Measurements from ENCODE around the gene LACC1. TPM values are rescaled to one million over a fixed set of nuclear protein-coding genes. Genes with fewer than 3 reads are reported as not detected.

Gene LACC1
- total RNA-seq, 1 donor = 21.0 TPM

- Histone ChIP-seq H3K27ac (ENCODE audit: low read depth, low read length) (no peak overlapping the region), H4K20me1 (ENCODE audit: insufficient read depth, low read length) (no peaks in the 10 kb centered on the region), H3K27me3 (ENCODE audit: insufficient read depth, low read length) (no peaks in the 10 kb centered on the region), H3K79me2 (ENCODE audit: insufficient read depth, low read length) (no peaks in the 10 kb centered on the region), H3K4me2 (ENCODE audit: insufficient read depth, low read length) (no peak overlapping the region), H2AFZ (ENCODE audit: low read length) (no peak overlapping the region), H3K4me1 (ENCODE audit: insufficient read depth, low read length) (no peaks in the 10 kb centered on the region), H3K4me3 (ENCODE audit: insufficient read depth, low read length) (no peak overlapping the region), H3K36me3 (ENCODE audit: insufficient read depth, low read length) (no peaks in the 10 kb centered on the region), H3K9me3 (ENCODE audit: low read depth, low read length) (no peaks in the 10 kb centered on the region)
- no peak for DNase-seq (ENCODE audit: insufficient read length, low spot score, missing footprints)
- TF ChIP-seq CTCF (IDR thresholded peaks at IDR 0.05; ENCODE audit: extremely low read depth, low read depth, low read length) = no peak
Measured at GRCh38 chr13:43895940-43896339, 16.2 kb downstream of the LACC1 start.

GRCh38 chr13:43905435-43906031 lies 25.8 kb downstream of the LACC1 start:
- Histone ChIP-seq H3K9me3 (ENCODE audit: low read depth, low read length) (no peaks in the 10 kb centered on the region), H3K79me2 (ENCODE audit: insufficient read depth, low read length) (no peaks in the 10 kb centered on the region), H3K27me3 (ENCODE audit: insufficient read depth, low read length) (peaks cover 7% of the 10 kb centered on the region), H2AFZ (ENCODE audit: low read length) (no peak overlapping the region), H3K36me3 (ENCODE audit: insufficient read depth, low read length) (no peaks in the 10 kb centered on the region), H3K27ac (ENCODE audit: low read depth, low read length) (no peak overlapping the region), H4K20me1 (ENCODE audit: insufficient read depth, low read length) (no peaks in the 10 kb centered on the region), H3K4me3 (ENCODE audit: insufficient read depth, low read length) (no peak overlapping the region), H3K4me2 (ENCODE audit: insufficient read depth, low read length) (no peak overlapping the region), H3K4me1 (ENCODE audit: insufficient read depth, low read length) (peaks cover 7% of the 10 kb centered on the region)
- no peak for DNase-seq (ENCODE audit: insufficient read length, low spot score, missing footprints)
- peak; percentile 69 for TF ChIP-seq CTCF (IDR thresholded peaks at IDR 0.05; ENCODE audit: extremely low read depth, low read depth, low read length)

GRCh38 chr13:43908156-43909126 lies 28.7 kb downstream of the LACC1 start:
- Histone ChIP-seq H3K79me2 (ENCODE audit: insufficient read depth, low read length) (no peaks in the 10 kb centered on the region), H3K9me3 (ENCODE audit: low read depth, low read length) (no peaks in the 10 kb centered on the region), H3K4me3 (ENCODE audit: insufficient read depth, low read length) (peak overlapping the region; percentile 36), H2AFZ (ENCODE audit: low read length) (no peak overlapping the region), H3K4me2 (ENCODE audit: insufficient read depth, low read length) (peak overlapping the region; percentile 61), H3K36me3 (ENCODE audit: insufficient read depth, low read length) (no peaks in the 10 kb centered on the region), H4K20me1 (ENCODE audit: insufficient read depth, low read length) (no peaks in the 10 kb centered on the region), H3K27me3 (ENCODE audit: insufficient read depth, low read length) (peaks cover 7% of the 10 kb centered on the region), H3K27ac (ENCODE audit: low read depth, low read length) (peak overlapping the region; percentile 42), H3K4me1 (ENCODE audit: insufficient read depth, low read length) (peaks cover 7% of the 10 kb centered on the region)
- DNase-seq (ENCODE audit: insufficient read length, low spot score, missing footprints) = no peak
- TF ChIP-seq CTCF (IDR thresholded peaks at IDR 0.05; ENCODE audit: extremely low read depth, low read depth, low read length) = peak; percentile 53

- no peak for TF ChIP-seq CTCF (IDR thresholded peaks at IDR 0.05; ENCODE audit: extremely low read depth, low read depth, low read length)
- H3K4me3 ChIP-seq (ENCODE audit: insufficient read depth, low read length) = no peak overlapping the region
- no peak for DNase-seq (ENCODE audit: insufficient read length, low spot score, missing footprints)
- no peak overlapping the region for H2AFZ ChIP-seq (ENCODE audit: low read length)
- H3K79me2 ChIP-seq (ENCODE audit: insufficient read depth, low read length) = no peaks in the 10 kb centered on the region
- no peaks in the 10 kb centered on the region for H3K36me3 ChIP-seq (ENCODE audit: insufficient read depth, low read length)
- H3K4me1 ChIP-seq (ENCODE audit: insufficient read depth, low read length) = peaks cover 7% of the 10 kb centered on the region
- H3K27me3 ChIP-seq (ENCODE audit: insufficient read depth, low read length) = no peaks in the 10 kb centered on the region
- no peak overlapping the region for H3K4me2 ChIP-seq (ENCODE audit: insufficient read depth, low read length)
- no peaks in the 10 kb centered on the region for H4K20me1 ChIP-seq (ENCODE audit: insufficient read depth, low read length)
- no peak overlapping the region for H3K27ac ChIP-seq (ENCODE audit: low read depth, low read length)
- H3K9me3 ChIP-seq (ENCODE audit: low read depth, low read length) = no peaks in the 10 kb centered on the region
Measured at GRCh38 chr13:43910856-43911255, 31.2 kb downstream of the LACC1 start.
